A673 (cell line): ENCODE data around the gene NPAS1.

Experiments used
- EZH2 ChIP-seq: fragments of 200-600 bp; sonication (generic); IDR thresholded peaks from 2 replicates; pipeline ENCODE4 v1.6.1; 2017; ENCODE audit warnings: borderline replicate concordance, low read depth, mild to moderate bottlenecking, mixed read lengths, antibody characterized with exemption, low read length; ENCODE audit not compliant: poor library complexity, severe bottlenecking
- TF ChIP-seq, protein P1 (sequence below): fragments of 300-800, 200-600 bp; sonication (generic); conservative IDR thresholded peaks from 2 replicates; pipeline ENCODE4 v1.5.1; 2017; ENCODE audit warnings: low read depth, mild to moderate bottlenecking, antibody characterized with exemption, low read length, moderate library complexity, mixed read lengths

DNA sequence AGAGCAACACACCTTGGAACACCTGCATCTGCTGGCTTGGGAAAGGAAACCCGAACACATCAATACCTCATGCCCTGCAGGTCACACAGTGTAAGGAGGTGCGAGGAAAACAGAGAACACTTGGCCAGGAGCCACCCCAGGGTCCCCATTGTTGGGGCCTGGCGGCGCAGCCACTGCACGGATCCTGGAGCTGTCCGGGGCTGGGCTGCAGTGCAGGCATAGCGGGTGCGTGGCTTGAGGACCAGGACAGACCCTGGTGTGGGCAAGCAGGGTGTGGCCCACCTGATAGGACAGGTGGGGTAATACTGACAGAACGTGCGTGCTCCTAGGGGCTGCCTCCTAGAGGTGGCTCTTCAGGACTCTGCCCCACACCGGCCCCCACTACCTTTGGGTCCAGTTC is 45.6 kb downstream of the NPAS1 start:
- TF ChIP-seq, protein P1, sequence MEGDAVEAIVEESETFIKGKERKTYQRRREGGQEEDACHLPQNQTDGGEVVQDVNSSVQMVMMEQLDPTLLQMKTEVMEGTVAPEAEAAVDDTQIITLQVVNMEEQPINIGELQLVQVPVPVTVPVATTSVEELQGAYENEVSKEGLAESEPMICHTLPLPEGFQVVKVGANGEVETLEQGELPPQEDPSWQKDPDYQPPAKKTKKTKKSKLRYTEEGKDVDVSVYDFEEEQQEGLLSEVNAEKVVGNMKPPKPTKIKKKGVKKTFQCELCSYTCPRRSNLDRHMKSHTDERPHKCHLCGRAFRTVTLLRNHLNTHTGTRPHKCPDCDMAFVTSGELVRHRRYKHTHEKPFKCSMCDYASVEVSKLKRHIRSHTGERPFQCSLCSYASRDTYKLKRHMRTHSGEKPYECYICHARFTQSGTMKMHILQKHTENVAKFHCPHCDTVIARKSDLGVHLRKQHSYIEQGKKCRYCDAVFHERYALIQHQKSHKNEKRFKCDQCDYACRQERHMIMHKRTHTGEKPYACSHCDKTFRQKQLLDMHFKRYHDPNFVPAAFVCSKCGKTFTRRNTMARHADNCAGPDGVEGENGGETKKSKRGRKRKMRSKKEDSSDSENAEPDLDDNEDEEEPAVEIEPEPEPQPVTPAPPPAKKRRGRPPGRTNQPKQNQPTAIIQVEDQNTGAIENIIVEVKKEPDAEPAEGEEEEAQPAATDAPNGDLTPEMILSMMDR = no peak
- no peak for TF ChIP-seq EZH2
